ENCODE results near the gene SLC35F3. TPM values are rescaled to one million over a fixed set of nuclear protein-coding genes. Genes with fewer than 3 reads are reported as not detected.

Gene SLC35F3
- under 1 TPM in 4 of 7 donors, not detected in 3; 0.10 to 0.69 (median 0.24) TPM for total RNA-seq
- under 1 TPM; 0.04 to 0.08 TPM for polyA plus RNA-seq
- long read RNA-seq, donor 1, result 0 reads
- long read RNA-seq, donor 2, result 0 reads
- long read RNA-seq, donor 3, partial matches to known transcripts, result 0 of 1 reads
- long read RNA-seq, donor 3, other reads (novel, unspliced or antisense), result 1 of 1 reads

- TF ChIP-seq EP300 (IDR thresholded peaks at IDR 0.05) (no peak), POLR2A (IDR thresholded peaks at IDR 0.05) (no peak), CTCF (IDR thresholded peaks at IDR 0.05) (no peak)
- Histone ChIP-seq H3K4me3 (no peak within 1 kb of the TSS), H3K4me1 (ENCODE audit: insufficient read depth) (peaks cover 2% of the 10 kb centered on the region), H3K27ac (no peak within 1 kb of the TSS), H3K36me3 (no peaks in the 10 kb centered on the region), H3K9me3 (peaks cover 0 to 3% of the 10 kb centered on the region in 2 donors), H3K27me3 (no peaks in the 10 kb centered on the region)
- DNase-seq, result peak in 1 of 5 donors; percentile 10
- WGBS, 3 donors, result 1 to 3% (median 1%) methylated on average over 32 to 101 of the region's 101 CpGs
- intact Hi-C loops (cut with DNase I), result no loop called here
Measured at GRCh38 chr1:233904633-233905415, at the start of gene SLC35F3. TSS of gene SLC35F3 (plus strand) at chr1:233904676.

- TF ChIP-seq EP300 (IDR thresholded peaks at IDR 0.05) (no peak), POLR2A (IDR thresholded peaks at IDR 0.05) (no peak), CTCF (IDR thresholded peaks at IDR 0.05) (no peak)
- Histone ChIP-seq H3K9me3 (no peaks in the 10 kb centered on the region), H3K4me3 (no peak overlapping the region), H3K27ac (no peak overlapping the region), H3K27me3 (no peaks in the 10 kb centered on the region), H3K36me3 (no peaks in the 10 kb centered on the region), H3K4me1 (ENCODE audit: insufficient read depth) (no peaks in the 10 kb centered on the region)
- WGBS, 3 donors, result 87 to 89% (median 87%) methylated on average over 4 of the region's 4 CpGs
- intact Hi-C loops (cut with DNase I), result no loop called here
- DNase-seq, result no peak
Measured at GRCh38 chr1:233859446-233859845, 45.0 kb upstream of the SLC35F3 start.

GRCh38 chr1:233863901-233864545 is 40.5 kb upstream of the SLC35F3 start:
- Histone ChIP-seq H3K4me1 (ENCODE audit: insufficient read depth) (no peaks in the 10 kb centered on the region), H3K27me3 (no peaks in the 10 kb centered on the region), H3K9me3 (no peaks in the 10 kb centered on the region), H3K4me3 (no peak overlapping the region), H3K36me3 (no peaks in the 10 kb centered on the region), H3K27ac (no peak overlapping the region)
- no peak for DNase-seq
- 8 to 17% (median 9%) methylated on average over 3 of the region's 3 CpGs for WGBS, 3 donors
- no peak for TF ChIP-seq EP300 (IDR thresholded peaks at IDR 0.05)
- no peak for TF ChIP-seq POLR2A (IDR thresholded peaks at IDR 0.05)
- no peak for TF ChIP-seq CTCF (IDR thresholded peaks at IDR 0.05)
- intact Hi-C loops (cut with DNase I), result no loop called here

GRCh38 chr1:233864578-233864977 is 39.9 kb upstream of the SLC35F3 start:
- TF ChIP-seq CTCF (IDR thresholded peaks at IDR 0.05), result no peak
- TF ChIP-seq POLR2A (IDR thresholded peaks at IDR 0.05), result no peak
- TF ChIP-seq EP300 (IDR thresholded peaks at IDR 0.05), result no peak
- 84 to 91% (median 86%) methylated on average over 2 of the region's 2 CpGs for WGBS, 3 donors
- H3K4me3 ChIP-seq, result no peak overlapping the region
- H3K27me3 ChIP-seq, result no peaks in the 10 kb centered on the region
- H3K9me3 ChIP-seq, result no peaks in the 10 kb centered on the region
- intact Hi-C loops (cut with DNase I), result no loop called here
- H3K27ac ChIP-seq, result no peak overlapping the region
- H3K4me1 ChIP-seq (ENCODE audit: insufficient read depth), result no peaks in the 10 kb centered on the region
- H3K36me3 ChIP-seq, result no peaks in the 10 kb centered on the region
- DNase-seq, result no peak

Data from ovary (tissue), 10 donors.